ENCODE results near the gene KRTAP2-2.
"Not testable (repeated sequence)": the region's sequence is repeated elsewhere in the genome, so short reads cannot be mapped to it uniquely, and the experiment has no call there.

- not testable (repeated sequence) for TF ChIP-seq POLR2A, CTCF (IDR thresholded peaks at IDR 0.05)
Measured at GRCh38 chr17:41034346-41034935, 20.6 kb downstream of the KRTAP2-2 start, which contains the start of gene KRTAP1-3.

Measured in testis (tissue), 2 donors.